HG03097 (cell line): ENCODE data around the gene ZFAND3.

ENCODE experiments used
- ATAC-seq: cut with Tn5 transposase; IDR thresholded peaks from one replicate; pipeline ENCODE4 v1.9.1; 2021; ENCODE audit not compliant: unreplicated experiment, low FRiP score

ZFAND3 gene

DNA sequence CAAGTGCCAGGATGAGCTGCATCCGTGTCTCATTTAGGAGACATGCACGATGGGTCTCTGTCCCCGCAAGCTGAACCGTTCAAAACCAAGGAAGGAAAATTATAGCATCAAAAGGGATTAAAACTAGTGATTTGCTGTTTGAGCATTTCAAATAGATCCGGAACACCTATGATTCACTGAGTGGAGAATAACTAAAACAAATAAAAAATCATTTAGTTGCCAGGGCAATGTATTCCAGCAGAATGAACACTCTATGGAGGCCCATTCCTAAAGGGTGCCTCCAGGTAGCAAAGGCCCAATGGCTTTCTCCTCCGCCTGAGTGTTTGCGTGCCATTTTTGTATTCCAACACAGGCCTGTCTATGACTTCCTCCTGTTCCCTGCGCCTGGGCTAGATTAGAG, 354.8 kb downstream of the ZFAND3 start:
- ATAC-seq = no peak

DNA sequence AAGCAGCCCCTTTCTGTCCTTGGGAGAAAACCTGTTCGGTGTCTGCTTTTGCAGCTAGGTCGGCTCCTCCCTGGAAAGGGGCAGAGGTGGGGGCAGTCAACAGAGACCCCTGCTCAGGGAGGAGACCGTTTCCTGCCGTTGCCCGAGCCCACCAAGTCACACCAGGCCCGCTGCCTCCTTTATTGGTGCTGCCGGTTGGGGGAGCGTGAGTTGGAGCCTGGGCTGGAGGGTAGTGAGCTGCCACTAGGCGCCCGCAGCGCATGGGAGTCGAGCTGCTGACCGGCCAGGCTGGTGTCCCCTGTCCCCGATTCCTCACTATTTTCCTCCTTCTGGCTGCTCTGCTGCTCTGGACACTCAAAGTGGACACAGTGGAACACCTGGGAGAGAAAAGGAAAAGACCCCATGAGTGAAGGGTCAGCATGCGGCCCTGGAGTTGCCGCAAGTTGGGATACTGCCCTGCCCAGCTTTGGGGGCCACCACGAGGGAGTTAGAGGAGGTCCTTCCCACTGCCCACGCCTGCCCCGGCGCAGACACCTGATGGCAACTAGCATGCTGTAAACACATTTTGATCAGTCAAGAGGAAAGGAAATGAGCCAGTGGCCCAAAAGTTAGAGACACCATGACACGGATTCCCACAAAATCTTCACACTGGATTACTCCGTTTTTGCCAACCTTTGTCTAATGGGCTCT, 355.4 kb downstream of the ZFAND3 start:
- no peak for ATAC-seq

DNA sequence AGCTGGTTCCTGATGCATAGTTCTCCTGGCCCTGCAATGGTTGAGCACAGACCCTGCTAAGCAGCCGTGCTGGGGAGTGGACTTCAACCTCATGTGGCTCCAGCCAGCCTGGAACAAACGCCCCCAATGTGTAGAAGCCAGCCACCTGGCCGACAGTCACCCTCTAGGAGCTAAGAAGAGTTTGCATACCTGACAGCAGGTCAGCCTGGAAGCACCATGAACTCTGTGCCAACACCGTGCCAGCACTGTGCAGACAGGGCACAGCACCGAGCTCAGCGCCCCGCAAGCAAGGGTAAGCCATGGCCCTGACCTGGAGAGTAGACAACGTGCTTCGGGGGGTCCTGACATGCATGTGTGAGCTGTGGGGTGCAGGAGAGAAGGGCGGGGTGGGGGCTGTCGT, 356.3 kb downstream of the ZFAND3 start:
- ATAC-seq = no peak

DNA sequence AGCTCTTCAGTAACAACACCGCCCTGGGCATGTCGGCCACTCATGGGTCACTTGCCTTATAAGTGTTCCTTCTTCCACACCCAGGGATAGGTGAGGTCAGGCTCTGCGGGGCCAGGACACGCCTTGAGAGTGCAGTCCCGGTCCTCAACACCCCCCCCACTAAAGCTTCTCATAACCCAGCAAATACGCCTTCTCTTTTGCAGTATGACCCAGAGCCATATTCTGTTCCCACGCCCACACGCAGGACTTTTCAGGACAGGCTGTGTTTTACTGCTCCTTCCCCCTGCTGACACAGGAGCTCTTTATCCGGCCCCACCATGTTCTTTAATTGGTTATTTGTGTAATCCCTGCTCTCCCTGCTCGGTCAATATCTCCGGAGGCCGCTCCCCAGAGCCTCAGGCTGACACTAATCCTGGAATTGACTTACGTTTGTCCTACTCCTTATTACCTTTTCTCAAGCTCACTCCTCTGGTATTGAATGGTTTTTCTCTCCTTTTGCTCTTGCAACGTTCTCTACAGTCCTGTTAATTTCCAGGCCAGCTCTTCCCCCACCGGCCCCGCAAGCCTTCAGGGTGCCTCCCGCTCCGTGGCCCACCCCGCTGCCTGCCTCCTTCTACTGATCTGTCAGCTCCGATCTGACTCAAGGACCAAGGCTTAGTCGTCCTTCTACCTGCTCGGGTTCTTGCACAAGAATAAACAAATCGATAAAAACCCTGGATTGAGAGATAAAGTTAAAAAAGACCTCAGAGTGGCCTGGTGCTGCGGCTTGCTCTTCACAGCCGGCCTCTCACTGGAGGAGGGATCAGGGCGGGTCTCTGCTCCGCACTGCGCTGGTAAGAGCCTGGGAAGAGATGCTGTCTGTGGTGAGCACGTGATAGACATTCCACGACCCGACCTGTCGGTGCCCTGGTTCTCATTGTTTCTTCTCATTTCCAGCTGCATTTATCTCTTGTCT, 357.5 kb downstream of the ZFAND3 start:
- no peak for ATAC-seq

DNA sequence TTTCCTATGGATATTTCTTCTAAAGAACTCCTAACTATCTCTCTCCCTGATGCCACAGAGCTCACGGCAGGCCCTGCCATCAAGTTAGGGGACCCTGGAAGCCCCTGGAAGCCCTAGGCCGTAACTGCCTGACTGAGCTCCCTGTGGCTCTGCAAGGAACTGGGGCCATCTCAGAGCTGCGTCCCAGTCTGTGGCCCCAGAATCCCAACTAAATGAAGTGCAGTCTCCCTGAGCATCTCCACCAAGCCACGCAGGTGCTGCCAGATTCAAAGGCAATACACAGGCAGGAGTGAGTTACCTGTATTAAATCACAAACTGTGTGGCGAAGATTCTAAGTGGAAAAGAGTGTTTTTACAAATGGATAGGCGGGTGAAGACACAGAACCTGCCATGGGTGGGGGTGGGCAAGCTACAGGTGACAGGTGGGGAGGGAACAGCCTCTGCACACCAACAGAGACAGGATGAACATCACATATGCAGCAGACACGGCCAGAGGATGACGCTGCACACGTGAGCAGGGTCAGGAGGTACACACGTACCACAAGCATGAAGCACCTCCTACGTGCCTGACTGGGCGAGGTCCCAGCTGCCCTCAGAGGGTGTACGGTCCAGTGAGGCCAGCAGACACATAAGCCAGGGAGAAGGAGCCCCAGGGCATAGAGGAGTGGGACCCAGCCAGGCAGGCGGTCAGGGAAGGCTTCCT, 358.5 kb downstream of the ZFAND3 start:
- no peak for ATAC-seq

DNA sequence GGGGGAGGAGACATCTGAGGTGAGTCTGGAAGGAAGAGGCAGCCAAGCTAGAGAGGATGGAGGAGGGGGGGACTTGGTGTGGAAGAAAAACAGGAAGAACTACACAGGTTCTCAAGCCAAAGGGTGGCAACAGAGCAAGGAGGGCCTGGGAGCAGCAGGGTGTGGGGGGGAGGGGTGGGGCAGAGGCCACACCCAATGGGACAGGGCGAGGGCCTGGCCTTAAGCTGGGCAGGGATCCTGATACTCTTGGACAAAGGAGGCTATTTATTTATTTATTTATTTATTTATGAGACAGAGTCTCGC, 359.0 kb downstream of the ZFAND3 start:
- ATAC-seq = no peak

DNA sequence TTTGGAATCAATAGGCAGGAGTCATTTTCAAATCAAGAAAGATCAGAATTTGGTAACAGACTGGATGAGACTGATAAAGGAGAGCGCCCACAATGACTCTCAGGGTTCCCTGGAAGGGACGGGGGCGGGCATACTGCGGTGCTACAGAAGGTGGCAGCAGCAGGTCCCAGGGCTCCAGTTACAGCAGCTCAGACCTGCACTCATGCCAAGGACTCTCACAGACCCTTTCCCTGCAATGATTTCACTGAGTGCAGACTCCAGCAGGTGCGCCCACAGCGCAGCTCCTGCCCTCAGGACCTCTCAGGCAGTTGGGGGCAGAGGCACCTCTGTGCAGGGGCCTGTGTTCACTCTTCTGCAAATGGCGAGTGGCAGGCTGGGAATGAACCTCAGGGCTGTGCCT, 359.8 kb downstream of the ZFAND3 start:
- ATAC-seq = no peak

DNA sequence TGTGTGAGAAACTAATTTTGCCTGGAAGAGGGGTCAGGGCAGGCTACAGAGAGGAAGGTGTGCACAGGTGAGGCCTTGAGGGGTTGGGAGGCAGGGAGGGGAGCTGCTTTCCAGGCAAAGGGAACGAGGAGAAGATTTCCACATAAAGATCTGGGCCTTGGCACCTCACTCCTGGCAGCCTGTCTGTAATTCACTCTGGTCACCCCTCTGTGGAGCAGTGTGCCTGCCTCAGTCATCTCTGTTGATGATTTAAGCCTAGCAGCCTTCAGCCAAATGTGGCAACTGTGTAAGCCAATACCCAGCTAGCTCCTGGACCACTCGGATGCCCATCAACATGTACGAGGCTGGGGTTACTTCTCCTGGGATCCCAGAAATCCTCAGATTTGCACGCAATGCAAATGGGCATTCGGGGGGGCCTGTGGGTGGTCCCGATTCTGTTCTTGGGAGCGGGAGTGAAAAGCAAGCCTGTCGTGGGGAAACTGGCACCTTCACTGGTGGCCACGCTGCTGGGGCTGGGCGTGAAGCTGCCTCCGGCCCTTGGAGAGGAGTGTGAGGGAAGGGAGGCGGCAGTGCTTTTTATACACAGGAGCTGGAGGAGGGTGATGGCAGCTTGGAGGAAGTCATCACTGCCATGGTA, 360.4 kb downstream of the ZFAND3 start:
- ATAC-seq = no peak

DNA sequence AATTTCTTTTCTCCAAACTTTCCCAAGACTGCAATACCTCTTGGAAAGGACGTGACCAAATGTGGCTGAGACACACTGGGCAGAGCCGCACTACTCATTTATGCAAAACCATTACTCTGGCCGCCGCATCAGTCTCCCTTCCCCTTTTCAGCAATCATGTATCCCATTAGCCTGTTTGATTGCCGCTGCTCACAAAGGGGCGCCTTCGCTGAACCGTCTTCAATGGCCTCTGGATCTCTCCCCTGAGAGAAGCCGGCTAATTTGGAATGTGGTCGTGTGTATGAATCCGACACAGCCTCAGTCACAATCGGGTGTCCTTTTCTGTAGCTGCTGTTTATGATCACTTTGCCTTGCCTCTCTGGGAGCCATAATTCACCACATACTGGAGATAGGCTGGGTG, 361.1 kb downstream of the ZFAND3 start:
- ATAC-seq = no peak

DNA sequence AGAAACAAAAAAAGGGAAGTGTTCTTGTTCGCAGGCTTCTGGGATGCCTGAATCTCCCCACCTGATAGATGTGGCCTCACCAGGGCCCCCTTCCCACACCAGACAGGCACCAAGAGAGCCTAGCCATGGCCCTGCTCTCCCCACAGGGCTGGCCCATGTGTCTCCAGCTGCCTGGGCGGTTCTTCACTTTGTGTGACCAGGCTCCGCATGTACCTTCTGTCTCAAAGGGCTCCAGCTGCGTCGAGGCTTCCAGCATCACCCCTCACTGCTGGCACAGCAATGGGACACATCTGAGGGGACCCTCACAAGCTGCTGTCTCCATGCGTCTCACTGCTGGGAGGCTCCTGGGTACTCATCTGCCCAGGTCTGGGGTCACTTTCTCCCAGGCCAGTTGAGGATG, 362.9 kb downstream of the ZFAND3 start:
- ATAC-seq = no peak

DNA sequence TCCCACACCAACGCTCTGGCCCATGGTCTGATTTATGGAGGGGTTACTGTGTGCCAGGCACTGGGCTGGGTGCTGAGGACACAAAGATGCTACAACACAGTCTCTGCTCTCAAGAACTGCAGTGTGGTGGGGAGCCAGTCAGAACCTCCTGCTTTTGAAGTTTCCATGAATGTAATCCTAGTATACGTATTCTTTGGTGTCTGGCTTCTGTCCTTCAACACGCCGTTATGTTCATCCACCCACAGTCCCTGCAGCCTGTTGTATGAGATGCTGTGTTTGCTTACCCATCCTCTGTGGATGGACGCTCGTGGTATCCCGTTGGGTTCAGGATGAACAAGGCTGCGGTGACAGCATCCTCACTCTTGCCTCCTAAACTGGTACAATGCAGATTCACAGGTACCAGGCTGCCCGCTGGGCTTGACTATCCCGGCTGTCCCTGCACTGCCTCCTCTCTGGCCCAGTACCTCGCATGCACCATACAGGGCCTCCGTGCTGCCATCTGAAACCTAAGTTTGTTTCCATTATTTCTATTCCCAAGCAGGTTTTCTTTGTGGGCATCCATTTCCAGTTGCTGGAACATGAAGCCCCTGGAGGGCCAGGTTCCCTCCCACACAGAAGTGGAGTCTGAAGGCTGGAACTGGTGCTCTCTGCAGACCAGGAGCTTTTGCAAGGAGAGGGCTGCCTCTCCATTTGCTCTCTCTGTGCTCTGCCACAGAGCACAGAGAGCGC, 364.5 kb downstream of the ZFAND3 start:
- ATAC-seq = no peak

DNA sequence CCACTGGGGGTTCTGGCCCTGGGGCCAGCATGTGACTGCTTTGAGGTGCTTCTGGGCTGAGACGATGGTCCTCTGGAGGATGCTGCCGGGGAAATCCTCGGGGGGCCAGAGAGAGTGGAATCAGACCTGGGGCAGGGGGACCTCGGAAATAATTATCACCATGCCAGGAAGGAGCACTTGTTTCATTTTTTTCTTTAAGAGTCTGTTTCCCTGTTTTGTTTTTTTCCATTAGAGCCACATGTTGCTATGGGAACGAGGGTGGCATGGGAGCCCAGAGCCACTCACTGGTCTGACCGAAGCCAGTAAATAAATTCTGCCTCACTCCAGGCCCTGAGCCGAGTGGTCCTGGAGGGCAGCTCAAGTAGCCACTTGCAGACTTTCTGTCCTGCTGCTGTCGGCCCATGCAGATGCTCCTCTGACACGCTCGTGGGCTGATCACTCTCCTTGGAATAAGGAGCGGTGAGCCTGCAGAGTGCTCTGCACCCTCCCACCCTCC, 365.1 kb downstream of the ZFAND3 start:
- ATAC-seq = no peak

DNA sequence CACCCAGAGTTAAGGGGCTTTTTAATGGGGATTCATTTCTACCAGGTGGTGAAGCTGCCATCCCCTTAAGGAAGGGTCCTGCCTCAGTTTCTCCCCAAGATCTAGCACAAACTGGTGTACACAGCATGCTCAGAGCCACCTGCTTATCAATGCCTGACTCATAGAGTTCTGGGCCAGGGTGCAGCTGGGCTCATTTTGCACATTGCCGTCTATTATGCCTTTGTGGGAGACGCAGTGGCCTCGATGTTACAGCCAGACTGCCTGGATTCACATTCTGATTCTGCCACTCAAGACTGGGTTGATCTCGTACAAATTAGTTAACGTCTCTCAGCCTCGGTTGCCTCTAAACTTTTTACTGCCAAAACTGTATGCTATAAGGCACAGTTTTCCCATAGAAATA, 365.7 kb downstream of the ZFAND3 start:
- ATAC-seq = no peak

DNA sequence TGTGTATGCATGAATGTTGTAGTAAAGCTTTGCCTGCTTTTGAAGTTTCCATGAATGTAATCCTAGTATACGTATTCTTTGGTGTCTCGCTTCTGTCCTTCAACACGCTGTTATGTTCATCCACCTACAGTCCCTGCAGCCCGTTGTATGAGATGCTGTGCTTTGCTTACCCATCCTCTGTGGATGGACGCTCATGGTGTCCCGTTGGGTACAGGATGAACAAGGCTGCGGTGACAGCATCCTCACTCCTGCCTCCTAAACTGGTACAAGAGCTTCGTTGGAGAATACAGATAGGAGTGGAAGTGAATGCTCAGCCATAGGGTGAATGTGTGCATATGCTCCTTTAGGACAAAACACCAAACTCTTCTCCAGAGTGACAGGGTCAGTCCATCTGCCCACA, 366.2 kb downstream of the ZFAND3 start:
- ATAC-seq = no peak

DNA sequence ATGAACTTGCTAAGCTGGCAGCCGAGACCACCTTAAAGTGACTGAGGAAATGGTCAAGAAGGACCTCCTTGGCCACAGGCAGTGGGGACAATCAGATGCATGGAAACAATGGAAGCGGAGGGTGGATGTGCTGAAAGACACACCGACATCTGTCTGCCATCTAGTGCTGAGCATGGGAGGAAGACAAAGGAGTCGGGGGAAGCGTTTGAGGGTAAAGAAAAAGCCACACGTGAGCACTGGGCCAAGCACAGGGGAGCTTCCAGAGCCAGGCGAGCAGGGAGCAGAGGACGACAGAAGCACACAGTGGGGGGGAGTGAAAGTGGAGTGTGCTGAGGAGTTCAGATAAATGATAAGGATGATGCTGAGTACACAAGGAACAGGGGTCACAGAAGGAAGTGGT, 367.8 kb downstream of the ZFAND3 start:
- ATAC-seq = no peak

DNA sequence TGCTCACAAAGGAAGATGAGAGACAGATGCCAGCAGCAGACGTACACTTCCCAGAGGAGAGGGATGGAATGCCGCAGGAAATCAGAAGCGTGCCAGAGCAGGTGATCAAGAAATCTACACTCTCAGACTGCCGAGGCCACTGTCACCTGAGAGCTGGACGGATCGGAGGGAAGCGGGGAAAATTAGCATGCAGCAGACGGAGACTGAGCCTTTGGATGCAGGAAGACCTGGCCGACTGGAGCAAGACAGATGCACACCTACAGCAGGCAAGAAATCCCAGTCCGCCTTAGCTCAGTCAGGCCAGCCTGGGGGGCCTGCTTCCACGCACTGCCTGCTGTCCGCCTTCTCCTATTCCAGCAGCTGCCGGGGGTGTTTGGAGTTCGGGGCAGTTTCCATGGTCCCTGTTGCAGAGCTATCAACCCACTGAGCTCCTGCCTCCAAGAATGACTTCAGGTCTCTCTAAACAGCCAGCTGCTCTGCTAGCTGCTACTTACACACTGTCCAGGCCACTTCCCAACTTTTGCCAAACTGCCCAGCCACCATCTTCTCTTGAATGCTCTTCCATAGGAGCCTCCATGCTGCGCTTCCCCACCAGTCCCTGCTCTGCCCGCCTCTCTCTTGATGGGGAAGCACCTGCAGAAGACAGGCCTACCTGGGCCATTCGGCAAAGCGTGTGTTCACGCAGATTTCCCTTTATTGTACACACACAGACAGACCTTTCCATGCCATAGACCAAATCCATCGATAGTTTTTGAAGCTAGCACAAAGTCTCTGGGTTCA, 368.5 kb downstream of the ZFAND3 start:
- ATAC-seq = no peak

DNA sequence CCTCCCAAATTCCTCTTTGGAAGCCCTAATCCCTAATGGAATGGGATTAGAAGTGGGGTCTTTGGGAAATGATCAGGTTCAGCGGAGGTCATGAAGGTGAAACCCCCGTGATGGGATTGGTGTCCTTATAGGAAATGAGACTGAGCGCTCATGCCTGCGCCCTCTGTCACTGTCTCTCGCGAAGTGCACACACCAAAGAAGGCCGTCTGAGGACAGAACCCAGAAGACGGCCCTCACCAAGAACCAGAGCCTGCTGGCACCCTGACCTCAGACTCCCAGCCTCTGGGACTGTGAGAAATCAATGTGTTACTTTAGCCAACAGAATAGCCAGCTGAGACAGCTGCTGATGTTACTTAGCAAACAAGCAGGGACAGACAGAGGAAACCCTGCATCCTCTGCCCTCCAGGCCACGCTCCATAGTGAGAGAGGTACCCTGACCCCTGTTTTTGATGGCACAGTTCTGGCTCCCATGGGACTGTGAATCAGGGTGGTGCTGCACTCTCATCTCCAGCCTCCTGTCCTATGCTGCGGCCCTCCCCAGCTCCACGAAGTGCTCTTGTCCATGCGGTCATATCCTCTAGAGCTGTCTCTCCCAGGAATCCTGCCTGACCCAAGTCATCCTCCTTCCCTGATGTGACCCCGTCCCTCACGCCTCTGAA, 369.3 kb downstream of the ZFAND3 start:
- no peak for ATAC-seq

DNA sequence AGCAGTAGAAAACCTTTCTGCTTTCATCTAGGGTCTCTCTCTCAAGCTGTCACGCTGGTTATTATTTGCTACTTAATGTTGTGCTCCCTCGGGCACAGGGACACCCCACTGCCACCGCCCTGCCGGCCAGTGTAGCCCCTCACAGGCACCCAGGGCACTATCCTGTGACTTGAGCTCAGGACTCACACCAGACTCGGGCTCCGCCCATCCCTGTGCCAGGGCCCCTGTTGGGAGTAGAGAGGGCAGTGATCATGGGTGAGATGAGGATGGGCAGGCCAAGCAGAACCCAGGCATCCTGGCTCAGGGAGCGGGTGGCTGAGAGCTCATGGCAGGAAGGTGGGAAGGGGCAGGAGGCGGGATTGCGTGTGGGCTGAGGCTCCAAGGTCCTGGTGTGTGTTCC, 371.9 kb downstream of the ZFAND3 start:
- ATAC-seq = no peak

DNA sequence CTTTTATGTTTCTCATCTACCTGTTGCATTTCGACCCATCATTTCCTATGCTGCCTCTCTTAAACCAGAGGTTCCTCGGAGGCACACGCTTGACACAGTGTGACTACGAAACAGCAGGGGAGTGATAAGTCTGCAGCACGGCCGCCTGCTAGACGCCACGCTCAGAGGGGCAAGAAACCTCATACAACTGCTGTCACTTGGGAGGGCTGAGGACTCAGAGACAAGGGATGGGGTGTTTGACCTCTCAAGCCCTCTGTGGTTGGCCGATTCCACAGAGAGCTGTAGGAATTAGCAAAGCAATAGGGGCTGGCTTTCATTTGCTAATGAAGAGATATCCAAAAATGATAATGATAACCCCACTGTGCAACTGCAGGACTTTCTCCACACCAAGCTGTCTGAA, 372.5 kb downstream of the ZFAND3 start:
- ATAC-seq = no peak
